K562 (cell line): ENCODE measurements around the gene LIPI. TPM values are rescaled to one million over a fixed set of nuclear protein-coding genes. Genes with fewer than 3 reads are reported as not detected.

ENCODE experiments used
- ATAC-seq: fragments of 200-7000 bp; cut with Tn5 transposase; 3 replicates; pipeline ENCODE4 v1.9.1; 2020; ENCODE audit warnings: moderate library complexity
- BruUV-seq: library from RNA; stranded (reverse); fragments of 400-500 nt; replicated peaks from 2 replicates; lab custom pipeline; 2021; lab: Mats Ljungman, UMichigan
- CTCF ChIA-PET: fragments of 300-600 bp; formaldehyde crosslinking; extraction: SDS; loops from one replicate; lab custom pipeline; 2021; ENCODE audit warnings: low intra/inter-chr PET ratio; lab: Yijun Ruan, JAX
- POLR2A ChIA-PET: fragments of 300-600, 350-650 bp; sonication (Branson Sonifier 250); formaldehyde crosslinking; extraction: SDS; loops from one replicate; lab custom pipeline; 2021; ENCODE audit warnings: antibody characterized with exemption, inconsistent platforms; lab: Yijun Ruan, JAX
- DNase-seq, 4 experiments: peaks; one replicate each; pipeline versions ENCODE4 v3.0.0 to v3.0.0-alpha.2; 2011 to 2018; ENCODE audit warnings: low spot score in 3 of 4, mixed read lengths in 3 of 4; ENCODE audit errors: extremely low read depth in 1 of 4
- FAIRE-seq: peaks from 2 replicates; lab custom pipeline; 2011; peaks lifted over from hg19 to GRCh38; lab: Jason Lieb, UNC
- H2AFZ ChIP-seq: 2 replicates; pipeline ENCODE4 v1.6.0; 2011; ENCODE audit warnings: low read depth, low read length, control low read depth, inconsistent platforms
- H3K27ac ChIP-seq: fragments of 200-600 bp; 3 replicates; pipeline ENCODE4 v1.8.0; 2011; ENCODE audit warnings: low read depth, mild to moderate bottlenecking, control low read depth, inconsistent platforms, low read length, moderate library complexity, mixed read lengths; ENCODE audit errors: extremely low read depth
- H3K27me3 ChIP-seq, 2 experiments: fragments of 300-600 bp in 1 of 2; 2 replicates in 1 of 2; 3 replicates in 1 of 2; pipeline versions ENCODE4 v1.6.0 to v1.8.0; 2011; ENCODE audit warnings: inconsistent platforms in 2 of 2, low read length in 2 of 2, mild to moderate bottlenecking in 1 of 2, mixed read lengths in 1 of 2, moderate library complexity in 1 of 2; ENCODE audit not compliant: control insufficient read depth in 2 of 2, insufficient read depth in 2 of 2
- H3K36me3 ChIP-seq: fragments of 300-600 bp; 3 replicates; pipeline ENCODE4 v1.8.0; 2011; ENCODE audit warnings: mild to moderate bottlenecking, low read length, inconsistent platforms; ENCODE audit not compliant: control insufficient read depth, insufficient read depth
- H3K4me1 ChIP-seq, 2 experiments: fragments of 200-600 bp in 1 of 2; replicated peaks in 1 of 2; 2 replicates in 1 of 2; 3 replicates in 1 of 2; pipeline versions ENCODE4 v1.5.1 to v1.8.0; 2011; ENCODE audit warnings: inconsistent platforms in 2 of 2, low read length in 2 of 2, mild to moderate bottlenecking in 1 of 2, mixed read lengths in 1 of 2, moderate library complexity in 1 of 2; ENCODE audit not compliant: control insufficient read depth in 2 of 2, insufficient read depth in 2 of 2
- H3K4me2 ChIP-seq: 2 replicates; pipeline ENCODE4 v1.6.1; 2011; ENCODE audit warnings: low read length, control low read depth, inconsistent platforms, mixed read lengths; ENCODE audit not compliant: insufficient read depth
- H3K4me3 ChIP-seq: fragments of 200-600 bp; sonication (generic), shearing (Covaris generic); 2 replicates; pipeline ENCODE4 v1.5.1; 2016; ENCODE audit warnings: control low read depth, inconsistent platforms
- H3K79me2 ChIP-seq: fragments of 200-600 bp; 3 replicates; pipeline ENCODE4 v1.8.0; 2011; ENCODE audit warnings: low read length, inconsistent platforms; ENCODE audit not compliant: control insufficient read depth, insufficient read depth
- H3K9ac ChIP-seq, 2 experiments: 2 replicates each; pipeline versions ENCODE4 v1.6.0 to v1.6.1; 2011; ENCODE audit warnings: low read depth in 2 of 2, low read length in 2 of 2, control low read depth in 1 of 2, inconsistent platforms in 1 of 2, mild to moderate bottlenecking in 1 of 2, mixed read lengths in 1 of 2; ENCODE audit not compliant: insufficient read depth in 1 of 2
- H3K9me1 ChIP-seq: one replicate; pipeline ENCODE4 v1.6.0; 2011; ENCODE audit warnings: inconsistent platforms, mild to moderate bottlenecking, low read length, moderate library complexity; ENCODE audit not compliant: control insufficient read depth, insufficient read depth
- H3K9me3 ChIP-seq: replicated peaks from 2 replicates; pipeline ENCODE4 v1.5.1; 2011; ENCODE audit warnings: low read depth, low read length, inconsistent platforms; ENCODE audit not compliant: control insufficient read depth, insufficient read depth
- H4K20me1 ChIP-seq: replicated peaks from 2 replicates; pipeline ENCODE4 v1.6.1; 2011; ENCODE audit warnings: low read length, inconsistent platforms, mixed read lengths; ENCODE audit not compliant: control insufficient read depth, insufficient read depth
- HMG20A ChIP-seq: fragments of 450-650 bp; formaldehyde crosslinking; conservative IDR thresholded peaks from 2 replicates; pipeline ENCODE4 v1.4.0; 2020; ENCODE audit warnings: mild to moderate bottlenecking, mixed read lengths
- PURB ChIP-seq: sonication (generic); formaldehyde crosslinking; IDR thresholded peaks from 2 replicates; pipeline ENCODE4 v1.9.0; 2021; ENCODE audit warnings: low read depth, mild to moderate bottlenecking, missing genetic modification reagents
- THRAP3 ChIP-seq: fragments of 450-650 bp; IDR thresholded peaks from 2 replicates; pipeline ENCODE4 v1.6.1; 2016; ENCODE audit warnings: mild to moderate bottlenecking, inconsistent platforms, borderline replicate concordance
- WGBS: fragments of 100-300 bp; shearing (Covaris generic); methylation state at CpG from one replicate; pipeline ENCODE4 v1.1.6; 2016; ENCODE audit warnings: low coverage, mixed read lengths; ENCODE audit not compliant: insufficient coverage; ENCODE audit errors: missing lambda C conversion rate; 5-methylcytosine and 5-hydroxymethylcytosine counted together
- in situ Hi-C: fragments of 300-500 bp; cut with MboI; formaldehyde crosslinking; loops from 4 replicates; pipeline ENCODE4 v1.15.0; 2018; ENCODE audit warnings: inconsistent platforms, mixed read lengths
- intact Hi-C: fragments of 100-400 bp; cut with micrococcal nuclease; formaldehyde crosslinking; loops from 2 replicates; pipeline ENCODE4 v1.14.2; 2022
- polyA plus RNA-seq, 8 experiments: library from polyadenylated mRNA; depleted of rRNA in 4 of 8; stranded (reverse) in 5 of 8; unstranded in 3 of 8; fragments of >200 nt; fragmentation: Nextera tagmentation in 2 of 8; fragmentation: Illumina TruSeq in 1 of 8; extraction: Ambion mirVana in 2 of 8; extraction: Trizol in 1 of 8; gene quantifications; 2 replicates each; pipeline versions ENCODE4 v1.2.1 to v1.2.3, GENCODE V29; 2011 to 2014; ENCODE audit warnings: inconsistent platforms in 1 of 8, missing spikeins in 1 of 8
- total RNA-seq, 7 experiments: library from RNA; depleted of rRNA in 6 of 7; stranded (reverse); fragments of >200 nt in 6 of 7; fragmentation: Illumina TruSeq in 2 of 7; extraction: Trizol in 2 of 7; gene quantifications; 2 replicates each; pipeline versions ENCODE4 v1.2.1 to v1.2.3, GENCODE V29; 2011 to 2021; ENCODE audit warnings: low replicate concordance in 1 of 7

LIPI gene
- total and polyA plus RNA-seq, 9 of the 15 experiments (the other 6 are each of a cell fraction or from before 2014, with no cell fraction given), result not detected

- TF ChIP-seq HMG20A, result no peak
Measured at GRCh38 chr21:14071902-14072734, 138.6 kb downstream of the LIPI start (continued).

GRCh38 chr21:14070968-14071367 lies 139.8 kb downstream of the LIPI start:
- TF ChIP-seq THRAP3 (no peak), PURB (no peak)
- Histone ChIP-seq H3K27ac (no peak overlapping the region), H3K79me2 (no peaks in the 10 kb centered on the region), H3K36me3 (no peaks in the 10 kb centered on the region), H4K20me1 (no peaks in the 10 kb centered on the region), H3K4me1 (no peaks in the 10 kb centered on the region), H3K9me3 (no peaks in the 10 kb centered on the region; the same call in 1 of the 2 replicates), H3K27me3 (no peaks in the 10 kb centered on the region), H3K4me3 (no peak overlapping the region), H3K4me2 (no peak overlapping the region), H3K9ac (no peak overlapping the region), H3K9me1 (no peaks in the 10 kb centered on the region), H2AFZ (no peak overlapping the region)
- in situ Hi-C loops (no loop called here), intact Hi-C loops (no loop called here)
- POLR2A ChIA-PET, result no interaction called here
- no TSS peak for BruUV-seq
- DNase-seq (no peak), FAIRE-seq (no peak), ATAC-seq (no peak)
- CTCF ChIA-PET, result no interaction called here
- 96% methylated on average over 13 of the region's 16 CpGs for WGBS
